ENCODE results near the gene DTYMK.

The DTYMK gene

GRCh38 chr2:241706537-241706936 is 19.9 kb upstream of the DTYMK start:
- DNase-seq (ENCODE audit: low read depth in 2 of 2): no peak

GRCh38 chr2:241703032-241703604 is 16.5 kb upstream of the DTYMK start:
- DNase-seq (ENCODE audit: low read depth in 2 of 2): no peak

- peak; percentile 46 for DNase-seq (ENCODE audit: low read depth in 2 of 2)
Observed at GRCh38 chr2:241702155-241703031, 15.8 kb upstream of the DTYMK start.

- peak; percentile 81 to 84 for DNase-seq (ENCODE audit: low read depth in 2 of 2)
Observed at GRCh38 chr2:241701399-241702154, 15.0 kb upstream of the DTYMK start, which contains the start of gene ING5. TSS of gene ING5 (plus strand) at chr2:241702039. CDS start at chr2:241702066, 27 bp downstream.

GRCh38 chr2:241701149-241701398 is 14.5 kb upstream of the DTYMK start:
- no peak for DNase-seq (ENCODE audit: low read depth in 2 of 2)

GRCh38 chr2:241695651-241696050 is 9.0 kb upstream of the DTYMK start:
- DNase-seq (ENCODE audit: low read depth in 2 of 2): peak; percentile 52 to 65

- peak; percentile 40 to 42 for DNase-seq (ENCODE audit: low read depth in 2 of 2)
Observed at GRCh38 chr2:241692448-241692847, 5.8 kb upstream of the DTYMK start.

- no peak for DNase-seq (ENCODE audit: low read depth in 2 of 2)
Observed at GRCh38 chr2:241690202-241690717, 3.6 kb upstream of the DTYMK start.

- DNase-seq (ENCODE audit: low read depth in 2 of 2): no peak
Observed at GRCh38 chr2:241689306-241689705, 2.7 kb upstream of the DTYMK start.

- no peak for DNase-seq (ENCODE audit: low read depth in 2 of 2)
Observed at GRCh38 chr2:241686324-241686649, 328 bp downstream of the DTYMK start.

- peak; percentile 39 to 46 for DNase-seq (ENCODE audit: low read depth in 2 of 2)
Observed at GRCh38 chr2:241680827-241681599, 5.6 kb downstream of the DTYMK start.

- no peak for DNase-seq (ENCODE audit: low read depth in 2 of 2)
Observed at GRCh38 chr2:241680044-241680443, 6.6 kb downstream of the DTYMK start.

GRCh38 chr2:241678784-241679540 is 7.7 kb downstream of the DTYMK start:
- DNase-seq (ENCODE audit: low read depth in 2 of 2): no peak

- no peak for DNase-seq (ENCODE audit: low read depth in 2 of 2)
Observed at GRCh38 chr2:241678307-241678706, 8.3 kb downstream of the DTYMK start.

GRCh38 chr2:241677392-241677791 is 9.2 kb downstream of the DTYMK start:
- DNase-seq (ENCODE audit: low read depth in 2 of 2): no peak

- DNase-seq (ENCODE audit: low read depth in 2 of 2): no peak
Observed at GRCh38 chr2:241676665-241677064, 9.9 kb downstream of the DTYMK start.

- DNase-seq (ENCODE audit: low read depth in 2 of 2): no peak
Observed at GRCh38 chr2:241675885-241676284, 10.7 kb downstream of the DTYMK start.

GRCh38 chr2:241673797-241674725 is 12.6 kb downstream of the DTYMK start:
- DNase-seq (ENCODE audit: low read depth in 2 of 2): no peak

- no peak for DNase-seq (ENCODE audit: low read depth in 2 of 2)
Observed at GRCh38 chr2:241673189-241673663, 13.4 kb downstream of the DTYMK start.

Measured in fibroblast of skin of left biceps (primary cell).